ENCODE measurements around the gene GP1BB. TPM values are rescaled to one million over a fixed set of nuclear protein-coding genes. Genes with fewer than 3 reads are reported as not detected.

Gene GP1BB
- polyA plus RNA-seq, 1 donor from 2014 or later = 42.0 TPM

DNA sequence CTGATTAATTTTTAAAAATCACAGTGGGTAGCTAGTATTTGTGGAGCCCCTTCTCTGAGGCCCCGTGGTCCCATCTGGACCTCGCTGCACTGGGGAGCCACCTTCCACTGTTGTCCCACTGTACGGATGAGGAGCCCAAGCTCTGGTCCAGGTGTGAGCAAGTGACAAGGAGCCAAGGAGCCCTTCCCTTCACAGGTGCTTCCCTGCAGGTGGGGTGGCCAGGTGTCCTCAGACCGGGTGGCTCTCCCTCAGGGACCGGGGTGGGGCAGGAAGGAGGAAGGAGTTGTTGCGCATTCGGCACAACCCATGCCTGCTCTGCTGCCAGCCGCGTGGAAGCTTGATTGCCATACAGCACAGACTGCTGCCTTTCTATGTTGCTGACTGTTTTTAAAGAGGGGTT, 19.5 kb upstream of the GP1BB start:
- no peaks in the 10 kb centered on the region for H3K9me3 ChIP-seq (ENCODE audit: low read length)
- no peak overlapping the region for H3K4me2 ChIP-seq (ENCODE audit: low read length)
- no peak overlapping the region for H3K27ac ChIP-seq (ENCODE audit: low read length)
- H3K4me3 ChIP-seq (ENCODE audit: low read length) = no peak overlapping the region
- no peaks in the 10 kb centered on the region for H3F3A ChIP-seq (ENCODE audit: insufficient read depth, low read length, poor library complexity, severe bottlenecking)
- H3K9ac ChIP-seq (ENCODE audit: low read length) = no peak overlapping the region
- H2AFZ ChIP-seq (ENCODE audit: low read depth, low read length) = no peak overlapping the region
- H3K27me3 ChIP-seq (ENCODE audit: insufficient read depth, low read depth, low read length) = no peaks in the 10 kb centered on the region
- H3K79me2 ChIP-seq (replicated peaks; ENCODE audit: insufficient read depth, low read length) = no peaks in the 10 kb centered on the region
- H3K36me3 ChIP-seq (ENCODE audit: insufficient read depth, low read length) = no peaks in the 10 kb centered on the region
- no peak for TF ChIP-seq RAD21 (conservative IDR thresholded peaks at IDR 0.05)
- H4K20me1 ChIP-seq (ENCODE audit: insufficient read depth) = no peaks in the 10 kb centered on the region
- H3K9me2 ChIP-seq (ENCODE audit: insufficient read depth, low read length) = no peaks in the 10 kb centered on the region

GRCh38 chr22:19704355-19705015, 18.9 kb upstream of the GP1BB start:
- no peak overlapping the region for H3K9ac ChIP-seq (ENCODE audit: low read length)
- H3F3A ChIP-seq (ENCODE audit: insufficient read depth, low read length, poor library complexity, severe bottlenecking) = no peaks in the 10 kb centered on the region
- H3K36me3 ChIP-seq (ENCODE audit: insufficient read depth, low read length) = no peaks in the 10 kb centered on the region
- no peak overlapping the region for H3K4me3 ChIP-seq (ENCODE audit: low read length)
- TF ChIP-seq, protein P1, sequence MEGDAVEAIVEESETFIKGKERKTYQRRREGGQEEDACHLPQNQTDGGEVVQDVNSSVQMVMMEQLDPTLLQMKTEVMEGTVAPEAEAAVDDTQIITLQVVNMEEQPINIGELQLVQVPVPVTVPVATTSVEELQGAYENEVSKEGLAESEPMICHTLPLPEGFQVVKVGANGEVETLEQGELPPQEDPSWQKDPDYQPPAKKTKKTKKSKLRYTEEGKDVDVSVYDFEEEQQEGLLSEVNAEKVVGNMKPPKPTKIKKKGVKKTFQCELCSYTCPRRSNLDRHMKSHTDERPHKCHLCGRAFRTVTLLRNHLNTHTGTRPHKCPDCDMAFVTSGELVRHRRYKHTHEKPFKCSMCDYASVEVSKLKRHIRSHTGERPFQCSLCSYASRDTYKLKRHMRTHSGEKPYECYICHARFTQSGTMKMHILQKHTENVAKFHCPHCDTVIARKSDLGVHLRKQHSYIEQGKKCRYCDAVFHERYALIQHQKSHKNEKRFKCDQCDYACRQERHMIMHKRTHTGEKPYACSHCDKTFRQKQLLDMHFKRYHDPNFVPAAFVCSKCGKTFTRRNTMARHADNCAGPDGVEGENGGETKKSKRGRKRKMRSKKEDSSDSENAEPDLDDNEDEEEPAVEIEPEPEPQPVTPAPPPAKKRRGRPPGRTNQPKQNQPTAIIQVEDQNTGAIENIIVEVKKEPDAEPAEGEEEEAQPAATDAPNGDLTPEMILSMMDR (IDR thresholded peaks at IDR 0.05; ENCODE audit: poor library complexity, severe bottlenecking) = no peak
- TF ChIP-seq RAD21 (conservative IDR thresholded peaks at IDR 0.05) = no peak
- no peak for TF ChIP-seq REST (IDR thresholded peaks at IDR 0.05; ENCODE audit: borderline replicate concordance)
- H3K4me2 ChIP-seq (ENCODE audit: low read length) = no peak overlapping the region
- no peaks in the 10 kb centered on the region for H4K20me1 ChIP-seq (ENCODE audit: insufficient read depth)
- no peak overlapping the region for H3K27ac ChIP-seq (ENCODE audit: low read length)
- H2AFZ ChIP-seq (ENCODE audit: low read depth, low read length) = no peak overlapping the region
- no peaks in the 10 kb centered on the region for H3K79me2 ChIP-seq (replicated peaks; ENCODE audit: insufficient read depth, low read length)
- H3K27me3 ChIP-seq (ENCODE audit: insufficient read depth, low read depth, low read length) = no peaks in the 10 kb centered on the region
- no peaks in the 10 kb centered on the region for H3K9me2 ChIP-seq (ENCODE audit: insufficient read depth, low read length)
- no peaks in the 10 kb centered on the region for H3K9me3 ChIP-seq (ENCODE audit: low read length)

- no peaks in the 10 kb centered on the region for H3K79me2 ChIP-seq (replicated peaks; ENCODE audit: insufficient read depth, low read length)
- no peak overlapping the region for H3K27ac ChIP-seq (ENCODE audit: low read length)
- H3K4me2 ChIP-seq (ENCODE audit: low read length) = no peak overlapping the region
- TF ChIP-seq EP300 (conservative IDR thresholded peaks at IDR 0.05; ENCODE audit: poor library complexity, severe bottlenecking) (no peak), TAF1 (IDR thresholded peaks at IDR 0.05; ENCODE audit: low read depth) (no peak)
- H2AFZ ChIP-seq (ENCODE audit: low read depth, low read length) = no peak overlapping the region
- no peaks in the 10 kb centered on the region for H3K27me3 ChIP-seq (ENCODE audit: insufficient read depth, low read depth, low read length)
- no peak overlapping the region for H3K9ac ChIP-seq (ENCODE audit: low read length)
- no peaks in the 10 kb centered on the region for H3F3A ChIP-seq (ENCODE audit: insufficient read depth, low read length, poor library complexity, severe bottlenecking)
- no peaks in the 10 kb centered on the region for H4K20me1 ChIP-seq (ENCODE audit: insufficient read depth)
- H3K4me3 ChIP-seq (ENCODE audit: low read length) = no peak overlapping the region
- H3K9me3 ChIP-seq (ENCODE audit: low read length) = no peaks in the 10 kb centered on the region
- H3K36me3 ChIP-seq (ENCODE audit: insufficient read depth, low read length) = no peaks in the 10 kb centered on the region
- H3K9me2 ChIP-seq (ENCODE audit: insufficient read depth, low read length) = no peaks in the 10 kb centered on the region
Measured at GRCh38 chr22:19705181-19705934, 18.0 kb upstream of the GP1BB start.
